OCI-LY7 (cell line): ENCODE measurements around the gene SPON1.

Source experiments
- EZH2phosphoT487 ChIP-seq: fragments of 200-600 bp; sonication (generic); IDR thresholded peaks from 2 replicates; pipeline ENCODE4 v1.6.1; 2018; ENCODE audit warnings: low read depth, borderline replicate concordance, mild to moderate bottlenecking, mixed run types, antibody characterized with exemption, low read length, moderate library complexity, mixed read lengths
- TF ChIP-seq, protein P1 (sequence below): fragments of 200-600 bp; sonication (generic); conservative IDR thresholded peaks from 2 replicates; pipeline ENCODE4 v1.5.1; 2014; ENCODE audit warnings: mild to moderate bottlenecking, antibody characterized with exemption, low read length, moderate library complexity, mixed read lengths

DNA sequence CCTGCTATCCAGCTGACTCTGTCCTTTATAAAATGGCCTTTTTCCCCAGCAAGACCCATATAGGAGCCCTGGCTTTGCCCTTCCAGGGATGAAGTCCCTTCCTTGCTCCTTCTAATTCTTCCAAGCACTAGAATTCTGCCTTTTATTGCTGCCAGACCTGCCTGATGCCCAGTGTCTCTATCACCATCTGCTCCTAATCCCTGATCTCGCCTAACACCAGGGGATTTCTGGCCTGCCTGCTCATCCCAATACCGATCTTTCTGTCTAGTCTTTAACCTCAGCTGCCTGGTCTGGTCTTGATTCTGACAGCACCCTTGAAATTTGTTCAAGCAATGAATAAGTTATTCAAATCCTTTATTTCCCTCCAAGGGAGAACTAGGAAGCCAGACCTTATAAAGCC is 150.2 kb downstream of the SPON1 start:
- TF ChIP-seq, protein P1, sequence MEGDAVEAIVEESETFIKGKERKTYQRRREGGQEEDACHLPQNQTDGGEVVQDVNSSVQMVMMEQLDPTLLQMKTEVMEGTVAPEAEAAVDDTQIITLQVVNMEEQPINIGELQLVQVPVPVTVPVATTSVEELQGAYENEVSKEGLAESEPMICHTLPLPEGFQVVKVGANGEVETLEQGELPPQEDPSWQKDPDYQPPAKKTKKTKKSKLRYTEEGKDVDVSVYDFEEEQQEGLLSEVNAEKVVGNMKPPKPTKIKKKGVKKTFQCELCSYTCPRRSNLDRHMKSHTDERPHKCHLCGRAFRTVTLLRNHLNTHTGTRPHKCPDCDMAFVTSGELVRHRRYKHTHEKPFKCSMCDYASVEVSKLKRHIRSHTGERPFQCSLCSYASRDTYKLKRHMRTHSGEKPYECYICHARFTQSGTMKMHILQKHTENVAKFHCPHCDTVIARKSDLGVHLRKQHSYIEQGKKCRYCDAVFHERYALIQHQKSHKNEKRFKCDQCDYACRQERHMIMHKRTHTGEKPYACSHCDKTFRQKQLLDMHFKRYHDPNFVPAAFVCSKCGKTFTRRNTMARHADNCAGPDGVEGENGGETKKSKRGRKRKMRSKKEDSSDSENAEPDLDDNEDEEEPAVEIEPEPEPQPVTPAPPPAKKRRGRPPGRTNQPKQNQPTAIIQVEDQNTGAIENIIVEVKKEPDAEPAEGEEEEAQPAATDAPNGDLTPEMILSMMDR, result no peak
- no peak for TF ChIP-seq EZH2phosphoT487
